GM18520 (cell line): ENCODE results near the gene SEC16A.

Source experiments
- ATAC-seq: cut with Tn5 transposase; IDR thresholded peaks from one replicate; pipeline ENCODE4 v1.9.1; 2021; ENCODE audit not compliant: unreplicated experiment

SEC16A gene

GRCh38 chr9:136442265-136442664, 40.6 kb downstream of the SEC16A start:
- ATAC-seq = no peak

DNA sequence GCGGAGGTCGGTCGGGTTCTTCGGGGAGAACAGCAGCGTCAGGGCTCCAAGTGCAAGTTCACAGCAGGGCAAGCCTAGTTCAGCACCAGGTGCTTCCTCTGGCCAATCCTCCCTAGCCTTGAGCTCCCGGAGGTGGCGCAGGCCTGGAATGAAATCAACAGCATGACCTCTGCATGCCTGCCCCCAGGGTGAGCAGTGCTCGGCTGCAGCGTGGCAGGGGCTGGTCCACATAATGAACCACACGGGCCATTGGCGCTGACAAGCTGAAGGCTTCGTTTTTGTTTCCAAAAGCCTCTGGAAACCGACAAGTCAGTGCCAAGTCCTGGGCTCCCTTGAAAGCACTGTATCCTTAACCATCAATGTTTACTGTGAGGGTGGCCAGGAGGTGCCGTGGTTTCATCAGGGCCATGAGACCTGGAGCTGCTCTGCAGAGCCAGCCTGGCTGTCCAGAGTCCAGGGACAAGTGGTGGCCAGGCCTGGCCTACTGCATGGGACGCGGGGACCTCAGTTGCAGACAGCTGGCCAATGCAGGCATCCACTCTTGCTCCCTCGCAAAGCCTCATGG, 41.1 kb downstream of the SEC16A start:
- no peak for ATAC-seq

DNA sequence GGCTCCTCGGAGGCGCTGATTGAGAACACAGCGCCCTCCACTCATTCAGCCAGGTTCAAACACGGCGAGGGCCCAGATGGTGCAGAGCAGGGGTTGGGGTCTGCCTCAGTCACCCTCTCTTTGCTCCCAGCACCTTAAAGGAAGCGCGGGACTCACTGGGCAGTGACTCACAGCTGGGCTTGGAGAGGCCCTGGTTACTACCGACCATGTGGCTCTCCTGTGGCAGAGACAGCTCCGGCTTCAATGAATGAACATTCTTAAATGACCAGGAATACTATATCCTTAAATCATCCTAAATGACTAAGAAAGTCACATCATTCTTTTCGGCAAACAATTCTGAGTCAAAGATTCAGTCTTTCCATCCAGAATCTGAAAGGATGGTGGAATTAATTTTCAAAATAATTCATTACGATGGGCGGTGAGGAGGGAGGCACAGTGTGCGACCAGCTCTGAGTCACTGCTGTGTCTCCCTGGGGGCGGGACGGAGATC, 41.6 kb downstream of the SEC16A start:
- no peak for ATAC-seq

DNA sequence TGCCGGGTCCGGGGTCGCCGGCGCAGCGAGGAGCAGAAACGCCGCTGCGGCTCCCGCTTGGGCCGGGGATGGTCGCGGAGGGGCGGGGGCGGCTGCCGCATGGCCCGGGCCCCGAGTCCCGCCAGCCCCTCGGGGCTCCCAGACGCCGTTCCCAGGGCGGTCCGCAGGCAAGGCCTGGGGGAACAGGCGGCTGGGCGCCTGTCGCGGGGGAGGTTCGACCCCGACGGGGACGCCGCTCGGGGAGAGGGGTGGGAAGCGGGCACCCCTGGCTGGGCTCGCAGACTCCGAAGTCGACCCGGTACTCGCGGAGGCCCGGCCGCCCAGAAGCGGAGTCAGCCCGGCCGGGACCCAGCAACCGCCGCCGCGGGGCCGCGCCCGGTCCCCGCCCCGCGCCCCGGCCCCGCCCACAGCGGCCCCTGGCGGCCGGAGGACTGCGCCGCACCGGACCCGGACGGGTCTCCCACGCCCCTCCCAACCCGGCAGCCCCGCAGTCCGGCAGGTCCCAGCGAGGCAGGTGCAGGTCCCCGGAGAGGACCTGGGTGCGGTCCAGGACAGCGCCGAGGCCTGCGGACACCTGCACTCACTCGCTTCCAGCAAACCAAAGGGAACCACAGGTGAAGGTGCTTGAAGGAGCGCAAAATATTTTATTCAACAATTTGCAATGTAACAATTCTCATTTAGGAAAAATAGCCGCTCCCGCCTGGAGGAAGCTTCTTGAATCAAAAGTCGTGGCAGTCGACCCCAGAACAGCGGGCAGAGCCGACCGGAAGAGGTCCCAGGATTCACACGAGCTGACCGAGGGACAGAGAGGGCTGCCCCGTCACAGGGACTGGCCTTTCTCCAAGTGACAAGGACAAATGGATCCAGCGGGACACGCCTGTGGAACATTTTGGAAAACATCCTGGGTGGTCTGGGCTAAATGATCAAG, 43.1 kb downstream of the SEC16A start, which contains the start of gene INPP5E:
TSS of gene INPP5E (minus strand) at position 365 of the 928 bp plus-strand sequence. CDS start 426 bp downstream, outside the sequence.
- peak; percentile 47 for ATAC-seq

- ATAC-seq = peak; percentile 27
Observed at GRCh38 chr9:136438548-136439480, 44.0 kb downstream of the SEC16A start.

GRCh38 chr9:136437839-136438547, 44.8 kb downstream of the SEC16A start:
- ATAC-seq = no peak

DNA sequence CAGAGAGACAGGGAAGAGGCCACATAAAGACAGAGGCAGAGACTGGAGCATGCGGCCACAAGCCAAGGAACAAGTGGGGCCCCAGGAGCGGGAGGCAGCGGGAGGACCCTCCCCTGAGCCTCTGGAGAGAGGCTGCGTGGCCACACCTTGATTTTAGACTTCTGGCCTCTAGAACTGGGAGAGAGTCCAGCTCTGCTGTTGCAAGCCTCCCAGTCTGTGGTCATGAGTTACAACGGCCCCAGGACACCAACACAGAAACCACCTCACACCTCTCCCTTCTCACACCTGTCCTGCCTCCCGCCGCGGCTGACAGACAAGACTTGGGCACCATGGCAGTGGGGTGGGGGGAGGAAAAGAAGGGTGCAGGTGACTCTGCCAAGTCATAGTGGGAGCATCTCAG, 45.4 kb downstream of the SEC16A start:
- ATAC-seq = no peak

- ATAC-seq = no peak
Observed at GRCh38 chr9:136436055-136436634, 46.7 kb downstream of the SEC16A start.

GRCh38 chr9:136434580-136435169, 48.2 kb downstream of the SEC16A start:
- no peak for ATAC-seq

DNA sequence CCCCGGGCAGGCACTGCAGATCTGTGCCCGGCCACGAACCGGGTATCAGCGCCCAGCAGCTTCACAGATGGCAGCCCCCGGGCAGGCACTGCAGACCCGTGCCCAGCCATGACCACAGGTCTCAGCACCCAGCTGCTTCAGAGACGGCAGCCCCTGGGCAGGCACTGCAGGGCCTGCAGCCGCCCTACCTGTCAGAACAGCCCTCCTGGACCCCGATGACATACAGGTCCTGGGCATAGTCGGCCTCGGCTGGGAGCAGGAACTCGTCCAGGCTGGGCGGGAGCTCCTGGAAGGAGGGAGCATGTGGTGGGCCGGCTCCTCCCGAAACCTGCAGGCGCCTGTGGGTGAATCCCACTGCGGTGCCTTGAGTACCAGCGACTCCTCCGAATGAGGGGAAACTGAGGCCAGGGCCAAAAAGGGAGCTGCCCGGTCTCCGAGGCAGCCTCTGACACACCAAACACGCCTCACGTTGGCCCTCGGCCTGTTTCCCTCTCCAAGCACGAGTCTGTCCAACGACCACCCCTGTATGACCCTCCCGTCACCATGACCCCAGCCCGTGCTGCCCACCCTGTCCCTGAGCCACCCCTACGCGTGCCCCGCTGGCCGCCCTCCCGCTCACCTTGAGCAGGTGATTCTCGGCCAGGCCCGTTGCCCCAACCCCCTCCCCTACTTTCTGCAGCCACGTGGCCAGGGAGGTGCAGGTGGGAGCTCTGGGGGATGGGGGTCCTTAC, 48.8 kb downstream of the SEC16A start:
- ATAC-seq = no peak

DNA sequence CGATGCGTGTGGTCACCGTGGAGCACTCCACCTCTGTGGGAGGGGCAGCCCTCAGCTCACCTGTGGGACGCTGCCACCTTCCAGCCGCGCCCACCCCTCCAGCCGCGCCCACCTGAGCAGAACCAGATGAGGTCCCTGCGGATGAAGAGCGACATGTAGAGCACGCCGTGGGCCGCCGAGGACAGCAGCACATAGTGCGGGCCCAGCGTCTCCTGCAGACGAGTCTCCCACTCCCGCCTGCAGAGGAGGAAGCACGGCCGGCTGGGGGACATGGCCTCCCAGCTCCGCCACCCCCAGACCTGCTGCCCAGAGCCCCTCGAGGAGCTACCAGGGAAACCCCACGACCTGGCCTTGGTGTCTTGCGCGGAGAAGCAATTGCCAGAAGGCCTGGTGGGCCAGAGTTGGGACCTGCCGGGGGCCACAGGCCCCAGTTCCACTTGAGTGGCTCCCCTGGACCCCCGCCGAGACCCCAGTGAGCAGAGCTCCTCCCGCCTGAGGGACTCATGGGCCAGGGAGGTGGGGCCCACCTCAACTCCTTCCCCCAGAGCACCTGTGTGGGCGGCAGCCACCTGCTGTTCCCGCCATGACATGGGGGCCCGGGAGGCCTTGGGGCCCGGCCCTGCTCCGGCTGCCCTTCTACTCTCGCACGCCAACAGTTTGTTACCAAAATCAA, 49.7 kb downstream of the SEC16A start:
- no peak for ATAC-seq

- no peak for ATAC-seq
Observed at GRCh38 chr9:136432591-136432990, 50.2 kb downstream of the SEC16A start.

GRCh38 chr9:136431782-136432350, 51.0 kb downstream of the SEC16A start:
- ATAC-seq = no peak

GRCh38 chr9:136430588-136431234, 52.1 kb downstream of the SEC16A start:
- no peak for ATAC-seq

DNA sequence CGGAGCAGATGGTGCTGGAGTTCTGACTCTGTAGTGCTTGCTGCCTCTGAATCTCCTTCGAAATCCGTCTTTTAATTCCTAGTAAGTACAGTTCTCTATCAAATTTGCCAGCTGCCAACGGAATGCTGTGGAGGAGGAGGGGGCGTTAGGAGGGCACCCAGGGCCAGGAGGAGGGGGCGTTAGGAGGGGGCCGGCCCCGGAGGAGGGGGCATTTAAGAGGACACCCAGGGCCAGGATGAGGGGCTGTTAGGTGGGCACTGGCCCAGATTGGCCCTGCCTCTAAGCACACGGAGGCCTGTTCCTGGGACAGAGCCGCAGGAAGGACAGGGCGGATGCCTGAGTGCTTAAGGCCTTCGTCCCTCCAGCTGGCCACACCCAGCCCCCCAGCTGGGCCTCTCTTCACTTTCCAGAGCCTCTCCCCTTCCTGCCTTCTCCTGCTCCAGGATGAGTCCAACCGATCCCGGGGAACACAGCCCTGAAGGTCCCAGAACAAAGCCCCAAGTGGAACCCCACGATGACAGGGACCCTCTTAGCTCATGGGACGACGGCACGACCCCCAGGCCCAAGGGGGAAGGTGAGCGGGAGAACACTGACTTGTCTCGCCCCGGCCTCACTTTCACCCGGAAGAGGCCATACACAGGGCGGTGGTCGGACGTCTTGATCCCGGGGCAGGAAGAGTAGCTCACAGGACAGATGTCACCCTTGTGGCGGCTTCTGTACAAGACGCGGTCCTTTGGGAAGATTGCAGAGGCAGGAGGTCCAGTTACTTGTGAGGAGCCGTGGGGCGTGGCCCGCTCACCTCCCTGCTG, 53.0 kb downstream of the SEC16A start:
- no peak for ATAC-seq

- ATAC-seq = no peak
Observed at GRCh38 chr9:136429075-136429628, 53.7 kb downstream of the SEC16A start.
